ENCODE results near the gene CATSPER4.

DNA sequence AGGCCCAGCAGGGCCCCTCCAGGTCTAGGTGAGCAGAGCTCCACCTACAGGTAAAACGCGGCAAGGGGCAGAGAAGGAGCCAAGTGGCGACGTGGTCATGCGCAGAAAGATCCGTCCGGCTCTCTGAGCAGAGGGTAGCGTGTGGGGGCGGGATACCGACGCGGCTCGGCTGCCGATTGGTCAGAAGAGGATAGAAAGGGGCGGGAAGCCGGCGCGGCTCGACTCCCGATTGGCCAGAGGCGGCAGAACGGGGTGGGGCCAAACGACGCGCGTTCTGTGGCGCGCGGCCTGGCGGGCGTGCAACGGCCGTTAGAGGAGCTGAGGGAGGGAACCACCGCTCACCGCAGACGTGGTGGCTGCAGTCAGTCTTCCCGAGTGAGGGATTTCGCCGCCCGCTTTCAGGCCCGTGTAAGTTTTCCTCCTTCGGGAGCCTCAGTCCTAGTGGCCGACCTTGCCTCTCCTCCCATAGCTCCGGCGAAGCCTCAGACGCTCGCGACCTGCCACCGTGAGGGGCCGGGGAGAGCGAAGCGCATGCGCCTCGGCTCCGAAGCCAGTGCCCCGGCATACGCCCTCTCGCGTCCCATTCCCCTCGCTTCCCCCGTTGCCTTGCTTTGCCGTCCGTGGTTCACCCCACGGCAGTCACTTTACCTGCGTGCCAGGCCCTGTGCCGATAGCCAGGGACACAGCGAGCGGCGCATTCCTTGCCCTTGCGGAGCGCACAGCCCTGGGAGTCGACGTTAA is 43.7 kb downstream of the CATSPER4 start, which contains the start of gene CEP85:
- TF ChIP-seq, protein P1, sequence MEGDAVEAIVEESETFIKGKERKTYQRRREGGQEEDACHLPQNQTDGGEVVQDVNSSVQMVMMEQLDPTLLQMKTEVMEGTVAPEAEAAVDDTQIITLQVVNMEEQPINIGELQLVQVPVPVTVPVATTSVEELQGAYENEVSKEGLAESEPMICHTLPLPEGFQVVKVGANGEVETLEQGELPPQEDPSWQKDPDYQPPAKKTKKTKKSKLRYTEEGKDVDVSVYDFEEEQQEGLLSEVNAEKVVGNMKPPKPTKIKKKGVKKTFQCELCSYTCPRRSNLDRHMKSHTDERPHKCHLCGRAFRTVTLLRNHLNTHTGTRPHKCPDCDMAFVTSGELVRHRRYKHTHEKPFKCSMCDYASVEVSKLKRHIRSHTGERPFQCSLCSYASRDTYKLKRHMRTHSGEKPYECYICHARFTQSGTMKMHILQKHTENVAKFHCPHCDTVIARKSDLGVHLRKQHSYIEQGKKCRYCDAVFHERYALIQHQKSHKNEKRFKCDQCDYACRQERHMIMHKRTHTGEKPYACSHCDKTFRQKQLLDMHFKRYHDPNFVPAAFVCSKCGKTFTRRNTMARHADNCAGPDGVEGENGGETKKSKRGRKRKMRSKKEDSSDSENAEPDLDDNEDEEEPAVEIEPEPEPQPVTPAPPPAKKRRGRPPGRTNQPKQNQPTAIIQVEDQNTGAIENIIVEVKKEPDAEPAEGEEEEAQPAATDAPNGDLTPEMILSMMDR (IDR thresholded peaks at IDR 0.05): peak; percentile 81 to 91 (median 89)
- TF ChIP-seq POLR2A (IDR thresholded peaks at IDR 0.05): peak; percentile 95

Data from right lobe of liver (tissue), 4 donors.